GM21360 (cell line): Measurements from ENCODE around the gene WDR47.
"Not testable (repeated sequence)": the region's sequence is repeated elsewhere in the genome, so short reads cannot be mapped to it uniquely, and the experiment has no call there.

Source experiments
- ATAC-seq: cut with Tn5 transposase; IDR thresholded peaks from one replicate; pipeline ENCODE4 v1.9.1; 2021; ENCODE audit warnings: mild to moderate bottlenecking, moderate library complexity; ENCODE audit not compliant: unreplicated experiment

The WDR47 gene

GRCh38 chr1:109056064-109056463, 14.2 kb upstream of the WDR47 start:
- ATAC-seq, result no peak

GRCh38 chr1:109052145-109052544, 10.2 kb upstream of the WDR47 start:
- ATAC-seq, result not testable (repeated sequence)

DNA sequence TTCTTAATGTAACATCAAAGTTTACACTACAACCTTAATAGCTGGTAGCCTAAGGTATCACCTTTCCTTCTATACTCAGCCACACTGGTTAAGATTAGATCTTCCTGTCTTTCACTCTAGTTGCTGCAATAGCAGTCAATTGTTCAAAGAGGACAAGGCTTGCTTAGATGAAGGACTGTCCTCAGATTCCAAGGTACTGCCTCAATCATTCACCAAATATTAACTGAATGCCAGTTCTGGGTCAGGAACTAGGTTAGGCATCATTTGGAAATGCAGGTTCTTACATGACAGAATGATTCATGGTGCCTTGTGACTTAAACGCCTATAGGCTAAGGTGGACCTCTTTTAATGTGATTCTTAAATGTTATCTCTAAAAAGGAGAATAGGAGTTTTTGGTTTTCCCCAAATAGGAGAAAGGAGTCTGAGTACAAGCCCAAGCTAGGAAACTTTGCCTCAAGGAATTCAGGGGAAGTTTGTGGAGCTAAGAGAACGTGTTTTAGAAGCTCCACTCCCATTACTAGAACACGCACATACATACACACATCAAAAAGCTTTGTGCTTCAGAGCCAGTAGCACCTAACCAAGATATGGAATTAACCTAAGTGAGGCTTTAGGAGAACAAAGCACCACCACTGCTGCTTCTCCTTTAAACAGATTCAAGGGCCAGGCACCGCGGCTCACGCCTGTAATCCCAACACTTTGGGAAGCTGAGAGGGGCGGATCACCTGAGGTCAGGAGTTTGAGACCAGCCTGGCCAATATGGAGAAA, 8.5 kb upstream of the WDR47 start:
- ATAC-seq, result no peak

DNA sequence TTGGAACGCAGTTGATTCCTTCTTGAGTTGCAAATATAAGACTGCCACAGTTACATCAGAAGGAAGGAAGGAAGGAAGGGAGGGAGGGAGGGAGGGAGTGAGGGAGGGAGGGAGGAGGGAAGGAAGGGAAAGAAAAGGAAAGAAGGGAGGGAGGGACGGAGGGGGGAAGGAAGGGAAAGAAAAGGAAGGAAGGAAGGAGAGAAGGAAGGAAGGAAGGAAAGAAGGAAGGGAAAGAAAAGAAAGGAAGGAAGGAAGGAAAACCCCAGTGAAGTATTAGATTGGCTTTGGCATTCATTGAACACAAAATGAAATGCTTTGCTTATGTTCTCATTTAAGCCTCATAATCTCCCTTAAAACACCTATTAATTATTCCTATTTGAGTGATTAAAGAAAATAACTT, 6.4 kb upstream of the WDR47 start:
- ATAC-seq, result no peak

GRCh38 chr1:109047339-109047738, 5.4 kb upstream of the WDR47 start:
- ATAC-seq, result no peak

GRCh38 chr1:109046671-109047070, 4.8 kb upstream of the WDR47 start:
- no peak for ATAC-seq

- ATAC-seq, result no peak
These were observed 3.7 kb upstream of the WDR47 start for GRCh38 chr1:109045595-109045994.

GRCh38 chr1:109040989-109041620, 797 bp downstream of the WDR47 start:
- ATAC-seq, result peak; percentile 17

- no peak for ATAC-seq
These were observed 1.3 kb downstream of the WDR47 start for GRCh38 chr1:109040627-109040988.

GRCh38 chr1:109034382-109034781, 7.5 kb downstream of the WDR47 start:
- no peak for ATAC-seq

GRCh38 chr1:109029493-109029892, 12.4 kb downstream of the WDR47 start:
- not testable (repeated sequence) for ATAC-seq

- no peak for ATAC-seq
These were observed 14.1 kb downstream of the WDR47 start for GRCh38 chr1:109027841-109028240.

DNA sequence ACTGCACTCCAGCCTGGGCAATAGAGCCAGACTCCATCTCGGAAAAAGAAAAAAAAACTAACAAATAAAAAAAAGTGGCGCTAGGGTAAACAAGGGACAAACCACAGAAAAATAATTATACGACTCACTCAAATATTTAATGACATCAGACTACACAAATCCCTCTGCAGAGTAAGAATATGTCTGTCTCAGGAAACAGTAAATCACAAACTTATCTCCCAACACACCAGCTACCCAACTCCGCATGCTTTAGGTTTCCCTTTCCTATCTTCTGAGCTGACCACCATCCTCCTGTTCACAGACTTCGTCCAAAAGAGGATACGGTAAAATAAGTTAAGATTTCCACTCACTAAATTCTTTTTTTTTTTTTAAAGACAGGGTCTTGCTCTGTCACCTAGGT, 16.2 kb downstream of the WDR47 start:
- no peak for ATAC-seq

- no peak for ATAC-seq
These were observed 17.3 kb downstream of the WDR47 start for GRCh38 chr1:109024646-109025045.

- no peak for ATAC-seq
These were observed 21.1 kb downstream of the WDR47 start for GRCh38 chr1:109020693-109021257.

DNA sequence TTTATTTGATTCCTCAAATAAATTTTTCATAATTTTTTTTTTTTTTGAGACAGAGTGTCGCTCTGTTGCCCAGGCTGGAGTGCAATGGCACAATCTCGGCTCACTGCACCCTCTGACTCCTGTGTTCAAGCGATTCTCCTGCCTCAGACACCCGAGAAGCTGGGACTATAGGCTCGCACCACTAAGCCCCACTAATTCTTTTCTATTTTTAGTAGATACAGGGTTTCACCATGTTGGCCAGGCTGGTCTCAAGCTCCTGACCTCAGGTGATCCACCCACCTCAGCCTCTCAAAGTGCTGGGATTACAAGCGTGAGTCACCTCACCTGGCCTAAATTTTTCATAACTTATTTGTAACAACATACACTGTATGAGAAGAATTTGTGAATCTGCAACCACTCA, 24.2 kb downstream of the WDR47 start:
- ATAC-seq, result not testable (repeated sequence)

- no peak for ATAC-seq
These were observed 24.8 kb downstream of the WDR47 start for GRCh38 chr1:109017134-109017533.

- no peak for ATAC-seq
These were observed 30.6 kb downstream of the WDR47 start for GRCh38 chr1:109011335-109011734.

DNA sequence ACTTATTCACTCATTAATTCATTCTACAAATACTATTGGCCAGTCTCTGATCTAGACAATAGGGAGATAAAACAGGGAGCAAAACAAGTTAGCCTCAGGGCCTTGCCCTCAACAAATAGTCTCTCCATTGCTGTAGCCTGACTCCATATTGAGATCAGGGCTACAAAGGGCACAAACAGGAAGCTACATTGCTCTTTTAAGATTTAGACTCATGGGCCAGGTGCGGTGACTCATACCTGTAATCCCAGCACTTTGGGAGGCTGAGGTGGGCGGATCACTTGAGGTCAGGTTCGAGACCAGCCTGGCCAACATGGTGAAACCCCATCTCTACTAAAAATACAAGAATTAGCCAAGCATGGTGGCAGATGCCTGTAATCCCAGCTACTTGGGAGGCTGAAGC, 45.3 kb downstream of the WDR47 start:
- ATAC-seq, result not testable (repeated sequence)

GRCh38 chr1:108983114-108983513, 58.8 kb downstream of the WDR47 start:
- no peak for ATAC-seq

- ATAC-seq, result no peak
These were observed 65.2 kb downstream of the WDR47 start for GRCh38 chr1:108976658-108977057.

GRCh38 chr1:108972951-108973350, 69.0 kb downstream of the WDR47 start:
- ATAC-seq, result no peak
